GM06990 (cell line): ENCODE results near the gene FBL.

Source experiments
- DNase-seq: peaks from one replicate; pipeline ENCODE4 v3.0.0-alpha.2; 2011; ENCODE audit not compliant: insufficient read length; ENCODE audit errors: extremely low read depth
- H3K27me3 ChIP-seq: replicated peaks from 2 replicates; pipeline ENCODE4 v1.6.0; 2011; ENCODE audit warnings: low read length; ENCODE audit not compliant: control insufficient read depth, insufficient read depth
- H3K36me3 ChIP-seq: 2 replicates; pipeline ENCODE4 v1.5.1; 2011; ENCODE audit warnings: low read length; ENCODE audit not compliant: control insufficient read depth, insufficient read depth
- H3K4me3 ChIP-seq: replicated peaks from 2 replicates; pipeline ENCODE4 v1.5.1; 2011; ENCODE audit warnings: low read depth, mild to moderate bottlenecking, control low read depth, low read length
- TF ChIP-seq, protein P1 (sequence below): IDR thresholded peaks from 2 replicates; pipeline ENCODE4 v1.5.1; 2011; ENCODE audit warnings: low read length, control low read depth, mild to moderate bottlenecking, inconsistent platforms; ENCODE audit not compliant: insufficient read depth, poor library complexity, severe bottlenecking

FBL gene

DNA sequence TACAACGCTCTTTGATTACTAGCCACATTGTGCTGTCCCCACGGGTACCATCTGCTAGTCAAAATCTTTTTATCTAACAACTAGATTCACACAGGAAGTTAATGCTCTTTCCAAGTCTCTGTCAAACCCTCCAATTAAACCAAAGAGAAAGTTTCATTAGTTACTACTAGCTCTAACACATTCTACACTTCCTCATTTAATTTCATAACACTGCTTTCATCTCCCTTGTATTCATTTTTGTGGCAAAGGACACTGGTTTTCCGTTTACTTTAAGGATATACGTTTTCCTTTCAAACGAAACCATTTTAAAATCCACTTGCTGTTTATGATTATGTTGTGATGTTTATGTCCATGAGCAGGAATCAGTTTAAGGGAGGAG, 17.5 kb downstream of the FBL start:
- DNase-seq, result no peak
- Histone ChIP-seq H3K4me3 (no peak overlapping the region), H3K36me3 (peaks cover 11% of the 10 kb centered on the region), H3K27me3 (no peaks in the 10 kb centered on the region)
- TF ChIP-seq, protein P1, sequence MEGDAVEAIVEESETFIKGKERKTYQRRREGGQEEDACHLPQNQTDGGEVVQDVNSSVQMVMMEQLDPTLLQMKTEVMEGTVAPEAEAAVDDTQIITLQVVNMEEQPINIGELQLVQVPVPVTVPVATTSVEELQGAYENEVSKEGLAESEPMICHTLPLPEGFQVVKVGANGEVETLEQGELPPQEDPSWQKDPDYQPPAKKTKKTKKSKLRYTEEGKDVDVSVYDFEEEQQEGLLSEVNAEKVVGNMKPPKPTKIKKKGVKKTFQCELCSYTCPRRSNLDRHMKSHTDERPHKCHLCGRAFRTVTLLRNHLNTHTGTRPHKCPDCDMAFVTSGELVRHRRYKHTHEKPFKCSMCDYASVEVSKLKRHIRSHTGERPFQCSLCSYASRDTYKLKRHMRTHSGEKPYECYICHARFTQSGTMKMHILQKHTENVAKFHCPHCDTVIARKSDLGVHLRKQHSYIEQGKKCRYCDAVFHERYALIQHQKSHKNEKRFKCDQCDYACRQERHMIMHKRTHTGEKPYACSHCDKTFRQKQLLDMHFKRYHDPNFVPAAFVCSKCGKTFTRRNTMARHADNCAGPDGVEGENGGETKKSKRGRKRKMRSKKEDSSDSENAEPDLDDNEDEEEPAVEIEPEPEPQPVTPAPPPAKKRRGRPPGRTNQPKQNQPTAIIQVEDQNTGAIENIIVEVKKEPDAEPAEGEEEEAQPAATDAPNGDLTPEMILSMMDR, result no peak

GRCh38 chr19:39828015-39828653, 18.0 kb downstream of the FBL start:
- Histone ChIP-seq H3K4me3 (no peak overlapping the region), H3K36me3 (peaks cover 11% of the 10 kb centered on the region), H3K27me3 (no peaks in the 10 kb centered on the region)
- TF ChIP-seq, protein P1, result no peak
- DNase-seq, result no peak

GRCh38 chr19:39827216-39827615, 19.0 kb downstream of the FBL start:
- H3K27me3 ChIP-seq, result no peaks in the 10 kb centered on the region
- H3K36me3 ChIP-seq, result peaks cover 11% of the 10 kb centered on the region
- TF ChIP-seq, protein P1, result no peak
- DNase-seq, result no peak
- H3K4me3 ChIP-seq, result no peak overlapping the region

DNA sequence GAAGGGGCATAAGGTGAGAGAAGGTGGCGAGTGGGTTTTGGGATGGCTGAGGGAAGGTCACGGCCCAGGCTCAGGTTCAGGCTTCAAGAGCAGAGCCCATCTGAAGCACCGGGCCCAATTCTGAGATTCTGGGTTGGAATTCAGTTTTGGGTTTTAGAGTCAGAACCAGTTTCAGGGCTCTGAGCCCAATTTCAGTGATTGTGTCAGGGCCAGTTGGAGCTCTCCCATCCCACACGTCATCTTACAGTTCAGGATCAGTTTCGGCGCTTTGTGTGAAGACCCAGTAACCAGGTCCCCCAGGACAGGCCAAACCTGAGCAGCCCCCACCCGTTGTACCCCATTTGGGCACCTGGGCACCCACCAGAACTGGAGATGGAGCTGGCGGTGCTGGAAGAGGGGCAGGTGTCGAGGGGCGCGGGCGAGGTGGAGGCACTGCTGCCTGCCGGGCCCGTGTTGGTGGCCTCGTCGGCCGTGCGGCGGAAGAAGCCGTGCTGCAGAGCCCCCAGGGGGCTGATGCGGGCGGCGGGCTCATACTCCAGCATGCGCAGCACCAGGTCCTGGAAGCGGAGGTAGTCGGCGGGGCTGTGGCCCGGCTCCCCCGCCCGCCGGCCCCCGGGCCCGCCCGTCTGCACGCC, 19.8 kb downstream of the FBL start:
- no peak overlapping the region for H3K4me3 ChIP-seq
- TF ChIP-seq, protein P1, result no peak
- no peak for DNase-seq
- H3K27me3 ChIP-seq, result no peaks in the 10 kb centered on the region
- peaks cover 11% of the 10 kb centered on the region for H3K36me3 ChIP-seq

DNA sequence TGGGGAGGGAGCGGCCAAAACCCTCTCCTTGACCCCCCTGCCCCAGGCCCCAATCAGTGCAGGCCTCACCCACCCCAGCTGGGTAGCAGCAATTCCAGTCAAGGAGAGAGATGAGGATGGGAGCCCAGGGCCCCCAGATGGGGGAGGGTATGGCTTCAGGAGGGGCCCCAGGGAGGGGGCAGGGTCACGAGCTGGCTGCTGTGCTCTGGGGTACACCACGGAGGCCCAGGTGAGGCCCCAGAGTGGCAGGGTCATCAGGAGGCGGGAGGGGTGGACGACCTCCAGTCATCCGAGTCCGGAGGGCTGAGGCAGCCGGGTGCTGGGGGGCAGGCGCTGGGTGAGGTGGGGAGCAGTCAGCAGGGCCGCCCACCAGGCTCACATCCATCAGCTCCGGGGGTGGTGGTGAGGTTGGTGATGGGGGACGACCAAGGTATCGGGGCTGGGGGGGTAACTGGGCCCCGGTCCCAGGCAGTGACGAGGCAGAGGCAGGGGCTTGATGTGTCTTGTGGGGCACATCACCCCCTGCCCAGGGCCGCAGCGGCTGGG, 20.6 kb downstream of the FBL start:
- no peak for DNase-seq
- TF ChIP-seq, protein P1, result no peak
- H3K27me3 ChIP-seq, result no peaks in the 10 kb centered on the region
- H3K36me3 ChIP-seq, result peaks cover 10% of the 10 kb centered on the region
- no peak overlapping the region for H3K4me3 ChIP-seq

GRCh38 chr19:39825093-39825463, 21.1 kb downstream of the FBL start:
- Histone ChIP-seq H3K4me3 (no peak overlapping the region), H3K36me3 (peaks cover 8% of the 10 kb centered on the region), H3K27me3 (no peaks in the 10 kb centered on the region)
- no peak for DNase-seq
- TF ChIP-seq, protein P1, result no peak
